DMS153 treated with DMSO at 0.1 percent for 48 hours (cell line): Measurements from ENCODE around the gene AP1G1.

Source experiments
- DNase-seq: peaks from one replicate; lab custom pipeline; 2025; ENCODE audit not compliant: unreplicated experiment; lab: John Stamatoyannopoulos, UW

The AP1G1 gene

DNA sequence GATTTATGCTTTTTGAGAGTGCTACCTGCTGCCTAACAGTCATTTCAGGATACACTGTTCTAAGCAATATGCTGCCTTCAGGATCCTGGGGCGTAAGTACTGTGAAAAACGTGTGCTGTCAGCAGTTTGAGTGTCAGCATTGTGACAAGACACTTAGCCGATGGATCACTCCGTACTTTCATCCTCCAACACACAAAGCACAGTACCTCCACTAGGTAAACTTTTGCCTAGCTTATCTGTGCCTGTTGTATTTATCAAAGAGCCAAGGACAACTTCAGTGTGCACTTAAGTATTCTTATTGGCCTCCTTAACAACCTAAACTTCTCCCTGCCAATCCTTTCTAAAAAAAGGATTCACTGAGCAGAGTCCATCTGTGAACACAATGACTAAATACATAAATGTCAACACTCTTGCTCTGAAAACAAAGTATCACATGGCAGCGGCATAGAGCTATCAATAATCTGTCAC, 50.3 kb downstream of the AP1G1 start:
- DNase-seq = no peak

DNA sequence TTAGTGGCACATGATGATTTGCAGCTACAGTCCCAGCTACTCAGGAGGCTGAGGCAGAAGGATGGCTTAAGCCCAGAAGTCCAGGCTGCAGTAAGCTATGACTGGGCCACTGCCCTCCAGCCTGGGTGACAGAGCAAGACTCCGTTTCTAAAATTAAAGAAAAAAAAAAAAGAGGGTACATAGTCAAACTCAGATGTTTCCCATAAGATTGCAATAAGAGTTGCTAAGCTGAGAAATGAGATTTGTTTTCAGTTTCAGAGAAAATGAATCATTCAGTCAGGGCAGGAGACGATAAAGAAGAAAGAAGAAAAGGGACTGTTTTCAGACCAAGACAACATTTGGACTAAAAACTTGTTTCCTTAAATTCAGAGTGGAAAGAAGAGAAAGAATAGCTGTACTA, 54.0 kb downstream of the AP1G1 start:
- DNase-seq = no peak

DNA sequence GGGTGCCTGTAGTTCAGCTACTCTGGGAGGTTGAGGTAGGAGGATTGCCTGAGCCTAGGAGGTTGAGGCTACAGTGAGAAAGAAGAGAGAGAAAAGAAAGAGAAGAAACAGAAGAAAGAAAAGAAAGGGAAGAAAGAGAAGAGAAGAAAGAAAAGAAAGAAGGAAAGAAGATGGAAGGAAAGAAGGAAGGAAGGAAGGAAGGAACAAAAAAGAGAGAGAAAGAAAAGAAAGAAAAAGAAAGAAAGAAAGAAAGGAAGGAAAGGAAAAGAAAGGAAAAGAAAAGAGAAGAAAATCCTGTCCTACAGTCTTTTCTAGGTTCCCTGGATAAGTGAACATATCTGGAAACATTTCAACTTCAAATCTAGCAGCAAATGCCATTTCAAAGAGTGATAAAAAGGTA, 54.5 kb downstream of the AP1G1 start:
- DNase-seq = no peak

DNA sequence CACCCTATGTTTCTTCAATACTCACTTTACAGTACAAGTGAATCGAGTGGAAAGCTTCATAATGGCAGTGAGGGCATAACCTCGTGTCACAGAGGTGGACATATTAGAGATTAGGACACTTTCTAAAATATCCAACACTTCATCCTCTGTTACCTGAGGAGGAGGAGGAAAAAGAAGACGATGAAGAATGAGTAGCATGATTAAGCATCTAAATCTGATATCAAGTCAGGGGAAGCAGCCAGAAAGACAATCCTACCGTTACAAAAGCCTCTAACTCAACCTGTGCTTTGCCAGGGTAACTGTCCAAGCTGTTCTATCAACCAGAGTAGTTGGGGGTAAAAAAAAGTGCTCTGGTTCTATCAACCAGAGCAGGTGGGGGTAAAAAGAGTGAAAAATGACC, 60.4 kb downstream of the AP1G1 start:
- no peak for DNase-seq

DNA sequence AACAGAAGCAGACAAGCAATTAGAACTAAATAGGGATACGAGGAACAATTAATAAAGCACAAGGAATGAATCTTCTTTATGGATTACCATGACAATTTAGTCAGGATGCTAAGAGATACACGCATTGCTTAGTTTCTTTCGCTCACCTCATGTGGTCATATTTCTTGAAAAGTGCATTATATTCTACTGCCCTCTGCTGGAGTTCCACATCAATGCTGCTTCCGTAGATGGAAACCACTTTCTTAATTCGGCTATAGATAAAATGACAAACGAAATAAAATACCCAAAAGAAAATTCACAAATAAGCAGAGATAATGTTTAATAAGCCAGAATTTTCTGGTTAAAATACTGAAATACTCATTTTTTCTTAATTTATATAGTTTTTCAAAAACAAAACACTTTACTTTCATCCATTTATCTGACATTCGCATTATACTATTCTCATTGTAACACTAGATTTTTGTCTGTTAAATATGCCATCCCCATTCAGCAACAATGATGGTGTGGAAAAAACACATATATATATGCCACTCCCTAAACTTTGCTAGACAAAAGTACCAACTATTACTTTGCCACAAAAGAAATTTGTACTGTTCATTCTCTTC, 62.1 kb downstream of the AP1G1 start:
- peak; percentile 12 for DNase-seq

DNA sequence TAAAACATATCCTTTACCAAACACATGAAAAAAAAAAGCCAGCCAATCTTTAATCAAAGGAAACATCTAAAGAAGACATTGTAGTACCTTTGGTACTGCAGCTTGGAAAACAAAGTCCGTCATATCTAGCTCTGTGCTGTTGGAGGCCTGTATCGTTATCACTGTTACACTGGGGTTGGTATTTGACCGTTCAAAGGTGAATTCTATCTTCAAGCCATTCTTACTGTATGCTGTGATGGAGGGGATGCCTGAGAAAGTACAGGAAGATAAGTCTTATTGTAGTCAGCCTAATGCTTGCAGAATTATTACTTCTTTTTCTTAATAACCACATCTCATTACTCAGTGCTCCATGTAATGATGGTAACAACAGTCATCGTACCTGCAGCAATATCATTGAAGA, 69.8 kb downstream of the AP1G1 start:
- no peak for DNase-seq

DNA sequence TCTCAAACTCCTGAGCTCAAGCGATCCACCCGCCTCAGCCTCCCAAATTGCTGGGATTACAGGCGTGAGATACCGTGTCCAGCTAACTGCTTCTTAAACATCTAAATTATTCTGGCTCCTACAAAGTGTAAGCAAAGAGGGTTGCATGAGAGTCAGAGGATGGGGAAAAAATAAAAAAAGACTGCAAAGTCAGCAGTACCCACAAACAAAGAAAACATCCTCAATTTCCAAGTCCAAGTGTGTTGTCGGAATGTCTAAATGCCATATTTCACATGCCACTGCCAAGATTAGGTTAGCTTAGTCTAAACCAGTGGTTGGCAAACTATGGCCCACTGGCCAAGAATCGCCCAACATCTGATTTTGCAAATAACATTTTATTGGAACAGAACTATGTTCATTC, 71.1 kb downstream of the AP1G1 start:
- DNase-seq = no peak

DNA sequence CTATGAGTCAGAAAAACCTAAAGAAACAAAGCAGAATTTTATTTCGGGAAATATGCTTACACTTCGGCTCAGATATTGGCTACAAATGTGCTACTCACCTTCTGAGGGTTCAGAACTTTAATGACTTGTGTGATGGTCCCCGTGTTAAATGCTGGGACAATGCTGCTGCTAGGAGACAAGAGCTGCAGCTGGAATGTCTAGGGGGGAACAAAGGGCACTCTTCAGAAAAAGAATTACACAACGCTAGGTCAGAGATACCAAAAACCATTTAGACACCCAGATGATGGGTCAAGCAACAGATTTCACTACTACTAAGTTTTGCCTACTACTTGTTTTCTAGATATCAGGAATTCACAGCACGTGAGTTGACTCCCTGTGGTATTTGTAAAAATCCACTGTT, 74.1 kb downstream of the AP1G1 start:
- DNase-seq = no peak

DNA sequence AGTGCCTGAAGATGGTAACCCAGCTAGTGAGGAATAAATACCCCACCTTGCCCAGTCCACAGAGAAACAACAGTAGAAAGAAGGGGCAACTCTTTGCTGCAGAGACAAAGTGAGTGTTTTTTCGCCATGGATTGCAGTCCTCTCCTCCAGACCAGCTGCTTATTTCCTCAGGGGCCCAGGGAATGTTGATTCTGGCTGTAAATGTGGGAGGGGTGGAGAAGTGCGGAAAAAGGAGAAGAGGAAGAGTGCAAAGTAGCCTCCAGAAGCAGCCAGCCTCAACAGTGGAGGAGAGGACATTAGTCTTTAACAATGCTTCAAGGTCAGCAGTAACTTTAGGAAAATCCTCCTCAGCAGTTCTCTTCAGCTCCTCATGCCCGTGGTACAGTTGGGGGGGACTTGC, 76.0 kb downstream of the AP1G1 start:
- DNase-seq = no peak

DNA sequence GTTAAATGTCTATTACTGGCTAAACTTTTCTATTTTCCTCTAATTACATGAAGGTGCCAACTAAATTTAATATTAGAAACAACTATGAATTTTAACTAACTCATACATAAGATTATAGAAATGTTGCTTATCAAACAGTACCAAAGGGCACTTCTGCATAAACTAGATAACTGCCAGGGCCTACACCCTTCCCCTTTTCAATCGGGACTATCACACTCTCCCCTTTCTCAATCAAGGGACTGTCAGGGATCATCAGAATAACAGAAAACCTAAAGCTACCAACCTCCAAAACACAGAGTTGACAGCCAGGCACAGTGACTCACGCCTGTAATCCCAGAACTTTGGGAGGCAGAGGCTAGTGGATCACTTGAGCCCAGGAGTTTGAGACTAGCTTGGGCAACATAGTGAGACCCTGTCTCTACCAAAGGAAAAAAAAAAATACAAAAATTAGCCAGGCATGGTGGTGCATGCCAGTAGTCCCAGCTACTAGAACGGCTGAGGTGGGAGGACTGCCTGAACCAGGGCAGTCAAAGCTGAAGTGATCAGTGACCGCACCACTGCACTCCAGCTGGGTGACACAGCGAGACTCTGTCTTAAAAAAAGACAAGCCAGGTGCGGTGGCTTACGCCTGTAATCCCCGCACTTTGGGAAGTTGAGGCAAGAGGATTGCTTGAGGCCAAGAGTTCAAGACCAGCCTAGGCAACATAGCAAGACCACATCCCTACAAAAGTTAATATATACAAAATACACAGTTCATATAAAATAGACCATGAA, 80.9 kb downstream of the AP1G1 start:
- DNase-seq = no peak

DNA sequence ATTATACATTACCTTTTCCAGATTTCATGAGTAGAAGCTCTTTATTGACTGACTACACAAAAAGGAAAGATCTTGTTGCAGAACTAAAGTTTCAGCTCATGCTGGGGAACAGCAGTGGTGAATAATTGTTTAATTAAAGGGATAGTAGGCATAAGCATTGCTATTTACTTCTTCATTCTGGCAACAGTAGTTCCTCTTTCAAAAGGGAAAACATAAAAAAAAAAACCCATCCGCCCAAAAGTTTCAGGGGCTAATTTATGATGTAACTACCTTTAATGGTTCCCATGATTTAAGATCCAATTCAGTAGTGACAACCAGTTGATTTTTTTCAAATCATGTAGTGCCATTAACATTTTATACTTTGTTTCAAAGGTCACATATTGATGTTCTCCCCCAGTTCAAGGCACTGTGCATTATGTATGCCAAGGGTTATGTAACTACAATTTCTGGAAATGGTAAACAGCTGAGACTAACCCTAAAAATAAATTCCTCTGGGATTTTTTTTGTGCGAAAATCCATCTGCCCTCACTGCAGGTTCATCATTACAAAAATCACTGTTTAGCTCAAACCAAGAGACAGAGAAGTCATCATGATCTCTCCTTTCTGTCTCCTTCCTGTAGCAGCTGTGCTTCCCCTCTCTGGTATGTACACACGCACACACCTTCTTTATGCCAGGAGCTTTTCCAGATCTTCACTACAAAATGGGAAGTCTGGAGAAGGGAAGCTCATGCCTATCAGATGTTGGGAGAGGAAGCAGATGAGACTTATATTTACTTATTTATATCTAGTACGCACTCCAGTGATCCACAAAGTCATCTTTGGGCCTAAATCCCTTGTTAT, 81.9 kb downstream of the AP1G1 start:
- DNase-seq = no peak

DNA sequence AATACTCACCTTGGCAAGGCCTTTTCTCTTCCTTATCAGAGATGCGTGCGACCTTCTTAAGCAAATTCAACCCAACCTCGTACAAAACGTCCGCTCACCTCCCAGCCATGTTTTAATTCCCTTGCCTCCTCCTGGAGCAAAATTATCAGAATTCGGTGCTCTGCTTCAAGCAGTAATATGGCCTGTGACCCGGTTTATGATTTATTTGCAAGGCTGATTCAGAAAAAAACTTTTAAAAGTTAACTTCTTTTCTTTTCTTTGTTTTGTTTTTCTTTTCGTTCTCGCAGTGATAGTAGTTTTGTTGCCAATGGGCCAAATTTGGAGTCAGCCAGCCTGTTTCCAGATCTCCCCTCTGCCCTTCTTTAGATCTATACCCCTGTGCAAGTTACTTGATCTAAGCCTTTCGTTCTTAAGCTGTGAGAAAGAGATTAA, 84.3 kb downstream of the AP1G1 start, which contains the start of gene PHLPP2:
Gene PHLPP2, minus strand, starts transcription at position 382 of the 432 bp plus-strand sequence. CDS start 9,906 bp downstream, outside the sequence.
- DNase-seq = no peak

DNA sequence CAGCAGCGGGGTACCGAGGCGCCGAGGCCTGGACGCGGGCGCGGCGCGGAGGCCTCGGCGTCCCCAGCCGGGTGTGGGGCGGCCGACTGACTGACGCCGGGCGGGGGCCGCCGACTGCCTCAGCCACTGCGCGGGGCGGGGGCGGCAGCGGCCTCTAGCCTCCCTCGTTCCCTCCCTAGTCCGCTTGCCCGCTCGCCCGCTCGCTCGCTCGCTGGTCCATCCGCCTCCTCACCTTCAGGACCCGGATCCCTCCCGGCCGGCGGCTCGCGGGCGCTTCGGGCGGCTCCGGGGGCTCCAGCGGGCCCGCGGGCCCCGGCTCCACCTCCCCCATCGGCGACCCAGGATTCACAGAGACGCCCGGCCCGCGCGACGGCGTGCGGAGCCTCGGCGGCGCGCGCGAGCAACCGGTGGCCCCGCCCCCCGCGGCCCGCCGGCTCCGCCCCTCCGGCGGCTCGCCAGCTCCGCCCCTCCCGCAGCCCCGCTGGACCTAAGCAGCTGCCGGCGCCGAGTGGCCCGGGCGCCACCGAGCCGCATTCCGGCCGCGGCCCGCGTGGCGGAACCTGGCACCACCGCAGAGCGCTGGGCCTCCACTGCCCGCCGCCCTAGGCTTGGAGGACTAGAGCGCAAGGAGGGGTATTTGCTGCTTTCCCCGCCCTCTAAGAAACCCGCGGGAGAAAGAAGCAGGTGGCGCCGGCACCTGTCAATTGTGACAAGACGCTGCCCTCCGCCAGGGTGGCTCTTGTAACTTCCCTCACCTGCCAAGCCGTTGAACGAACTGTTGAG, 84.9 kb downstream of the AP1G1 start:
- peak; percentile 47 for DNase-seq

DNA sequence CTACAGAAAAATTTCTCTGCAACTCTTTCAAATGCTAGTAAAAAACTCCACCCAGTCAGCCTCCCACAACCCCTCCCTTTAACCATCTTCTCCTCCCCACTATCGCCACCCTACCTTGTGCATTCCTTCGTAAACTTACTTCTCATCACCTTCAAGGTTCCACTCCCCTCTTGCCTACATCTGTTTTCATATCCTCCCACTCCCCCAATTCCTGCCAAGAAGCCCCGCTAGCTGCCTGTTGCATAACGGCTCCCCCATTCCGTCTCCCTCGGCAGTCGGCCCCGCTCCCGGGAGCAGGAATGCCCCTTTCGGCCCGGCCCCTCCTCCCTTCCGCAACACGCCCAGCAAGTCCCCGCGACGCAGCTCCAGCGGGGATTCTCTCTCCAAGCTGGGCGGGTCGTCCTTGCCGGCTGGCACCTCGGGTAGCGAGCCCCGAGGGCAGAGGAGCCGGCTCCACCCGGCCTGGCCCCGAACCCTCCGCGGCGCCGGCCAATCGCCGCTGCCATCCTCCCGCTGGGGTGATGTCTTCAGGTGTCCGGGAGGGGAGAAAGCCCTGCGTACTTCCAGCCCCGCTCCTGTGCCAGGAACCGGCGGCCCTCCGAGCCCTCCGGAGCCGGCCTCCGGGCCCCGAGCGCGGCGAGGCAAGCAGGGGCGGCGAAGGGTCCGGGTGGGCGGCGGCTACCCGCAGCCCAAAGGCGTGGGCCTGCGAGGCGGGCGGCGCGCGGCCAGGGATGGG, 85.7 kb downstream of the AP1G1 start:
- peak; percentile 8 for DNase-seq

DNA sequence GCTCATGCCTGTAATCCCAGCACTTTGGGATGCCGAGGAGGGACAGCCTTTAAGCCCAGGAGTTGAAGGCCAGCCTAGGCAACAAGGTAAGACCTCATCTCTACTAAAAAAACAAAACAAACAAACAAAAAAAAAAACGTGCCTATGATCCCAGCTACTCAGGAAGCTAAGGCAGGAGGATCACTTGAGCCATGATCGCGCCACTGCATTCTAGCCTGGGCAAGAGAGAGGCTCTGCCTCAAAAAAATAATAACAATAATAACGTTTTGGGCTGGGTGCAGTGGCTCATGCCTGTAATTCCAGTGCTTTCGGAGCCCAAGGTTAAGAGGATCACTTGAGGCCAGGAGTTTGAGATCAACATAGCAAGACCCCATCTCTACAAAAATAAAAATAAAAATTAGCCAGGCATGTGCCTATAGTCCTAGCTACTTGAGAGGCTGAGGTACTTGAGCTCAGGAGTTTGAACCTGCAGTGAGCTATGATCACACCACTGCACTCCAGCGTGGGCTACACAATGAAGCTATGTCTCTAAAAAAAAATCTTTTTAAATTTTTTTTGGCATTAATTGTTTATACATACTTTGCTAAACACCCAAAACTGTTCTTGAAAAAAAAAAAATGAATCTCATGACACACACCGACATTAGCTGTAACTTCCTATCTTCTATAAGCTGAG, 87.4 kb downstream of the AP1G1 start:
- no peak for DNase-seq

DNA sequence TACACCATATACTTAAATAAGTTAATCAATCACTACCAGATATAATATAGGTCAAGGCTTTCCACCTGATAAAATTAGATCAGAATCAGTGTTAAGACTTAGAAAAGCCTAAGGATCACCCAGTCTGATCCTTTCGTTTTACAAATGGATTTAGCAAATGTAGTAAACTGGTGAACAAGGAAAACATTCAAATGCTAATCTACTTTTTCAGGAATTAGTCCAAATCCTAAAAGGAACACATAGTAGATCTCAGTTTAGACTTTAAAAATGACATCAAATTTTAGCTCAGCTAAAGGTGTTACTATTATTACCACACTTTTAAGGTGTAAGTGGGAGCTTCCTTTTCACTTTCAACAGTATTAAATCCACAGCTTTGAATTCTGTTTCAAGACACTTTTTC, 96.1 kb downstream of the AP1G1 start:
- no peak for DNase-seq

DNA sequence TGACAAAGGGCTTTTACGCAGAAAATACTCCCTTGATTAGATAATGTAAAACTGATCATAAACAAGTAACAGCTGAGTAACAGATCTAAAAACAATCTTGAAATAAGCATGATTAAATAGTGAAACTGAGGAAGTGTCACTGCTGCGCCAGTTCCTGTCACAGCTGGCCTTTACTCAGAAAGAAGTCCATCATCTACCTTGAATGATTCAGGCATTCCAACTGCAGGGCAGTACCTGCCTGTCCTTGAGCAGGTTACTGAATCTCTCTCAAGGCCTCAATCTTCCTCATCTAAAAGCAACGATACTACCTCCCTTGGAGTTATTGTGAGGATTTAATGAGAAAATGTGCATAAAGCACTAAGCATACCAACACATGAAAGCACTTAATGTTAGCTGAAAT, 96.8 kb downstream of the AP1G1 start:
- no peak for DNase-seq

DNA sequence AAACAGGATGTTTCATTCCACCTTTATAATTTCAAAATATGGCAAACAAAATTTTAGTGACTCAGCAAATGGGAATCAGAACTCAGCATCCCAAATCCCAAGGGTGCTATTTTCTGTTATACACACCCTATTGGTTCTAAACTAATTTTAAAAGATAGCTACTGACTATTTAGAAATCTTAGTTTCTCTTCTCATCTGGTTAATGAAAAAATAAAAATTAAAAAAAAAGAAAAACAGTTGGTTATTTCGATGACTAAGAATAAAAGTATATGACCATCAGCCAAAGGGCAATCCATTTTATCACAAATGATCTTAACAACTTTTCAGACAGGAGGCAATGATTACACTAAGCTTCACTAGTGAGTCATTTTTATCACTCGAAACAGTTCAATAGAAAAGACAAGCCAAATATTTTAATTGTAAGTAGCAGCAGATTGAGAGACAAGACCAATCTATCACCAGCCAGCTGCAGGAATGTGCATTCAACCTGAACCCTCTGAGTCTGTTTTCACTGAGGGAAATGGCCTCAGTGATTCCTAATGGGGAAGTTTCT, 99.3 kb downstream of the AP1G1 start:
- no peak for DNase-seq

DNA sequence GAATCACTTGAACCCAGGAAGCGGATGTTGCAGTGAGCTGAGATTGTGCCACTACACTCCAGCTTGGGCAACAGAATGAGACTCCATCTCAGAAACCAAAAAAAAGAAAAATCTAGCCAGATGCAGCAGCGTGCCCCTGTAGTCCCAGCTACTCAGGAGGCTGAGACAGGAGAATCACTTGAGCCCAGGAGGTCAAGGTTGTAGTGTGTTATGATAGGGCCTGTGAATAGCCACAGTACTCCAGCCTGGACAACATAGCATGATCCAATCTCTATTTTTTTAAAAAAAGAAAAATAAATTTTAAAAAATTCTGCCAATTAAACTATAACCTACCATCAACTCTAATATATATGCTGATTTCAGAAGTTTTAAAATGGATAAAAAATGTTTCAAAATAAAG, 99.9 kb downstream of the AP1G1 start:
- DNase-seq = no peak
